HG03439 (cell line): ENCODE measurements around the gene BRD4.

Experiments used
- ATAC-seq: cut with Tn5 transposase; IDR thresholded peaks from one replicate; pipeline ENCODE4 v1.9.1; 2021; ENCODE audit warnings: mild to moderate bottlenecking, moderate library complexity; ENCODE audit not compliant: unreplicated experiment

BRD4 gene

DNA sequence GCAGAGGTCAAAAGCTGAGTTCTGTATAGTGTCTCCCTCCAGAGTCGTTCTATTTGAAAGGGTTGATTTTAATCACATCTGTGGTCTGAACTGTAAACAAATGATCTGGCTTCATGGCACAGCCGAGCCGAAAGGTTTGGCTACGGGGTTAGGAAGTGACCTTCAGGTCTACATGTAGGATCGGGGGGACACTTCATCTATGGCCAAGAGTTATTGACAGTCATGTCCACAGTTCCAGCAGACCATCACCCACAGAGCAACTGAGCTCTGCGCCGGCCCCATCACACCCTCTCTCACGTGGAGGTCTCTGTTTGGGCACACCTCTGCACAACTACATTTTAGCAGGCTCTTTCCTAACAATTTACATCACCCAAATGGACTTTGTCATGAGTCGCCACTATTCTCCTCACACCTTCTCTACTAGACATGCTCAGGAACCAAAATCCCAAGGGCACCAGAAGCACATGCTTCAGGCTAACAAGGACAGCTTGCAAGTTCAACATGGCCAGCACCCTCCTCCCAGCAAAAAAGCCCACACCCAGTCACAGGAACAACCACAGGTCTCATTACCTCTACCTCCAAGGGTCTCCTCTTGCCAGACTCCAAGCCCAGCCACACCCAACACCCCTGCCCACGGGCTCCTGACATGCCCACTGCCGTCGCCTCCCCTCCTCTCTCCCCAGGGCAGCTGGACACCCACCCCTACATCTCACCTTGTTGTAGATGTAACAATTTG is 64.0 kb downstream of the BRD4 start:
- no peak for ATAC-seq

DNA sequence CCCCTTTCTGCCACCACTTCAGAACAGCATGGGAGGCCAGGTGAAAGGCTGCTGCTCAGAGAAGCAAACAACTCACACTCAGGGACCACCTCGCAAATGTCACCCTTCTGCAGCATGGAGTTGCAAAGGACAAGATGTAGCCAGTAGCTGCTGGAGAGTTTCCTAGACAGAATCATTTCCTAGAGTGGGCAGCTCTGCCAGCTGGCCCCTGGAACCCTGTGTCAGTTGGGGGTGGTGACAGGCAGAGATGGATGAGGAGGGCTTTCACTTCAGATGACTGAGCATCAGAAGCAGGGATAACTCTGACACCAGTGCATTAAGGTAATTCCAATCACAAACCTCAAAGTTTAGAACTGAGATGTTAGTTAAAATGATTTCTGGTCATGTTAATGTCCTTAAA is 65.7 kb downstream of the BRD4 start:
- no peak for ATAC-seq

DNA sequence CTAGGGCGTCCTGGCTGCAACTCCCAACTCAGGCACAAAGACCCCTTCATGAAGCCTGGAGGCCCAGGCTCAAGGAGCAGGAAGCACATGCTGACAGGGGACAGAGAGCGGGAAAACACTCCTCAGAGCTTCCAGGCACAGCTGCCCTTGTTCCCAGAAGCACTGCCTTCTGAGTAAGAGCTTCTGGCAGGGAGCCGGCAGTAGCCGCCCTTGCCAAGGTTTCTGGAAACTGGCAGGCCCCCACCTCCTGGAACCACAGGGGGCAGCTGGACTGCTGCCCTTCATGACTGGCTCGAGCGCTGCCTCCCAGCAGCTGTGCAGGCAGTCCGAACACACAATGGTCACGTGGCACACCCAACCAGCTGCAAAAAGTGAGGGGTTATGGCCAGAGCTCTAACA is 66.5 kb downstream of the BRD4 start:
- ATAC-seq, result no peak

DNA sequence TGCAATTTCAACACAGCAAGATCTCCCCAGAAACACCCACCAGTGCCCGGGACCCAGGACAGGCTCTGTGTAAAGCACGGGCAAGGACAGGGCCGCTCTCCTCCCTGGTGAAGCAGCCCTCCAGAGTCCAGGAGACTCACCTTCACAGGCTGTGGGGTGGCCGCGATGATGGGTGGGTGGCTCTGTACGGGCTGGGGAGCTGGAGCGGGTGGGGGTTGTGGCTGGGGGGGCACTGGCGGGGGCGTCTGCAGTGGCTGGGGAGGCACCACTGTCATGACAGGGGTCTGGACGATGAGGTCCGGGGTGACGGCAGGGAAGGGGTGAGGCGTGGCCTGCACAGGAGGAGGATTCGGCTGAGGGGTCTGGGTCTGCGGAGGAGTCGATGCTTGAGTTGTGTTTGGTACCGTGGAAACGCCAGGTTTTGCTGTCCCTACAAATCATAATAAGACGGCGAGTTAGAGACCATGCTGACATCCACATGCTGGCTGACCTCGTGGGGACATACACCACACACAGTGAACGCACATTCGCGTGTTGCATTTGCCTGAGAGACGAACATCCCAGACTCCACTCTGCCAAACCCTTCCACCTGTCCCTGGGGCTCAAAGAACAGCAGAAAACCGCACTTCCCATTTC is 67.0 kb downstream of the BRD4 start:
- no peak for ATAC-seq

DNA sequence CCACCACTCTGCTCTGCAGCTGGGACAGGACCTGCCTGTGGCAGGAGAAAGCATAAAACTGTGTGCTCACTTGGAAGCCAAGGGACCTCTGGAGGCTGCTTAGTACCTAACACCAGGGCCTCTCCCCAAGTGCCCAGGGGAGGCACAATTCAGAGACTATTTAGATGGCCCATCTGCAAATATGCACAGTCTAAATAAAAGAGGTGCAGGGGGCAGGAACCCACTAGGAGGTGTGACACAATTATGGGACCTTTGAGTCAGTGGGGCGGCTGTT is 67.5 kb downstream of the BRD4 start:
- no peak for ATAC-seq

DNA sequence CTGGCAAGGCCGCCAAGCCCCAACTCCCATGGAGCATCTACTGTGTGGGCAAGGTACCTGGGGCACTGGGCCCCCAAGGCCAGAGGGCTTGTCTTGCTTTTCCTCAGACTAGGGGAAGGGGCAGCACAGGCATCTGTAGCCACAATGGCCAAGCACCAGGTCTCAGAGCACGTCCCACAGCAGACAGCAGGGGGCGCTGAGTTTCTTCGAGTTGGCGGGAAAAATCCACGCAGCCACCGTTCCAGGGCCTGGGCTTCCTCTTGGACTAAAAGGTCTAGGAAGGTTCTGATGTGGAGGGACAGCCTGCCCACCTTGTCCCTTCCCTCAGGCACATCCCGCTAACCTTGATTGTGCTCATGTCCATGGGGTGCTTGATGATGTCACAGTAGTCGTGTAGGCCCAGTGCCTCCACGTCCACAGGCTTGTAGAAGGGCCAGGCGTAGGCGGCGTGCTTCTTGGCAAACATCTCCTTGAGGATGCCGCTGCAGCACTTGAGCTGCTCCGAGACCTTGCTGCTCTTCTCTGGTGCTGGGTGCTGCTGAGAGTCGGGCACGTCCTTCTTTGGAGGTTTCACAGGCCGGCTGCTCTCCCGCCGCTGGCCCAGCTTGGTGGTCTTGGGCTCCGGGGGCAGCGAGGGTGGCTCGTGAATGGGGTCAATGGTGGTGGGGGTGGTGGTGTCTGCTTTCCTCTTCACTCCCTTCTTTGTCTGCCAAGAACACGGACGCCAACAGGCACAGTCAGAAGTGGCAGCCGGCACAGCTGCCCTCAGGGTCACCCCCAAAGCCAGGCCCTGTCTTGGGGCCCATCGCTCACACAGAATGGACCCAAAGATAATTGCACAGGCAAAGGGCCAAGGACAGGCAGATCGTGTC is 68.0 kb downstream of the BRD4 start:
- no peak for ATAC-seq

DNA sequence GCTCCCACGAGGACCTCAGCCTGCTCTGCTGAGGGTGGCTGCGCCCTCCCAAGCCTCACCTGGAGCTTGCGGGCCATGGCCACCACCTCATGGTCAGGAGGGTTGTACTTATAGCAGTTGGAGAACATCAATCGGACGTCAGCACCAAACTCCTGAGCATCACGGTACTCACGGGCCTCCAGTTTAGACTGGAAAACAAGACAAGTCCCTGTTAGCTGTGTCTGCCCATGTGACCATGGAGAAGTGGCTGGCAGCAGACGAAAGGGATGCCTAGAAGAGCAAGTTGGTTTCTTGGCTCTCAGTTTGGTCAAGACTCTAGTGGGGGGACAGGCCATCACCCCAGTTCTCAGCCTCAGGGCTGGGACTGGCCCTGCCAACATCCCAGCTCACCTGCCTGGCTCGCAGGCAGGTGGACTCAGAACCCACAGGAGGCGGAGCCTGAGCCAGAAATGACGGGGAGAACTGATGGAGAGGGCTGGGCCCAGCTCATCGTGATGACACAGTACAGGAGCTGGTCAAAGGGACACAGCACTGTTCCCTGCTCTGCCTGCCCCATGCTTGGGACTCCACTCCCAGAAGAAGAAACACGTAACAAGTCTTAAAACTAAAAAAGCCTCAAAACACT is 68.9 kb downstream of the BRD4 start:
- ATAC-seq, result no peak

DNA sequence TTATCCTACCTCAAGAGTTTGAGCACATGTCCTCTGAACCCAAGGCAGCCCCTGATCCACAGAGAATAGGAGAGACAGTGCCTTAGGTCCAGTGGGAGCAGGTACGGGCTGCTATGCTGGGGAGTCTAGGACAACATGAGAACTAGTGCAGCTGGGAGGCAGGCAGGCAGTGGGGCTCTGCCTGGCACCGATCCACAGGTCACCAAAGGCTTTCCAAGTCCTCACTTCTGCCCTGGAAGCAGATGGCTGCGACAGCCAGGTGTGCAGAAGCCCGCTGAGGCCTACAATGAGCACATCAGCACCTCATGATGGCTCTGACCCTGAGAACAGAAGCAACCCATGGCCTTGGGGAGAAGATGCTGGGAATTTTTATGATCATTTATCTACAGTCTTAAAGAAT is 70.3 kb downstream of the BRD4 start:
- no peak for ATAC-seq

DNA sequence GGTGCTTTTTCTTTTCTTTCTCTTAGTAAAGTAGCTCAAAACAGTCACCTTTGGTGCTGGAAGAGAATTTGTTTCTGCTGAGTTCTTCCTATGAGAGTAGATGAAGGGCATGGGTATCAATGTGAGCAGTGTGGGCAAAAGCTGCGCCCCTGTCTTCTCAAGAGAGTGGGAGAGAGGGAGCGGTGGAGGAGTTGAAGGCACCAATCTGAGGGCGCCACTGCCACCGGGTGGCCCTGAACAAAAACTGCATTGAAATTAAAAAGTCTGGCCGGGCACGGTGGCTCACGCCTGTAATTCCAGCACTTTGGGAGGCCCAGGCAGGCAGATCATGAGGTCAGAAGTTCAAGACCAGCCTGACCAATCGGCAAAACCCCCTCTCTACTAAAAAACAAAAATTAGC is 71.4 kb downstream of the BRD4 start:
- no peak for ATAC-seq

DNA sequence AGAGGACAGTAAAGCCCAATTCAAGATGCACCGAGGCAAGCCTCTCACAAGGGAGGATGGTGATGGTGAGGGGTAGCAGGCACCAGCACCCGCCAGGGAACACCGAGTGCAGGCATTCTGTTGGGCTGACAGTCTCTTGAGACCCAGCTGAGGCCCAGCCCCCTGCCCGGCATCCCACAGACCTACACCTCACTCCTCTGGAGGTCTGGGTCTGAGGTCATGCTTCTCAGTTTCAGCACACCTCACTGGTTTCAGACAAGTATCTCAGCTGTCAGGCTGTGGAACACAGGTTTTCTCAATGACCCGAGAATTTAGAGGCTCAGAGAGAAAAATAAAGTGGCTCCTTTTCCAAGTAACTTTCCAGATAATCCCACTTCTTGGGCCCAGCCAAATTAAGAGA is 72.4 kb downstream of the BRD4 start:
- ATAC-seq, result no peak

DNA sequence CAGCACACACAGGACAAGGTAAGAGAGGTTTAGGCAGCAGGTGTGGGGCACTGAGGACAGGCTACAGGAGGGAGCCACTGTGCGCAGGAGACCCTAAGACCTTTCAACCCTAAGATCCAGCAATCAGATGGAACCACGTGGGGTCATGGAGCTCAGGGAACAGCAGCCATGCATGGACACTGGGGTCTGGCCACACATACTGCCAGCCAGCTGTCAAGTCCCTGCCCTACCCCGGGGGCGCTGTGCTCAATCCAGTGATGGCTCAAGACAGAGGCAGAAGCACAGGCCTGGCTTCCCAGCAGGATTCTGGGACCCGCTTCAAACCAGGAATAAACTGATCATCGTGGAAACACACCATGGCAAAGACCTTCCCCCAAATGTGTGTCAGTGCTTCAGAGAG is 74.6 kb downstream of the BRD4 start:
- no peak for ATAC-seq

DNA sequence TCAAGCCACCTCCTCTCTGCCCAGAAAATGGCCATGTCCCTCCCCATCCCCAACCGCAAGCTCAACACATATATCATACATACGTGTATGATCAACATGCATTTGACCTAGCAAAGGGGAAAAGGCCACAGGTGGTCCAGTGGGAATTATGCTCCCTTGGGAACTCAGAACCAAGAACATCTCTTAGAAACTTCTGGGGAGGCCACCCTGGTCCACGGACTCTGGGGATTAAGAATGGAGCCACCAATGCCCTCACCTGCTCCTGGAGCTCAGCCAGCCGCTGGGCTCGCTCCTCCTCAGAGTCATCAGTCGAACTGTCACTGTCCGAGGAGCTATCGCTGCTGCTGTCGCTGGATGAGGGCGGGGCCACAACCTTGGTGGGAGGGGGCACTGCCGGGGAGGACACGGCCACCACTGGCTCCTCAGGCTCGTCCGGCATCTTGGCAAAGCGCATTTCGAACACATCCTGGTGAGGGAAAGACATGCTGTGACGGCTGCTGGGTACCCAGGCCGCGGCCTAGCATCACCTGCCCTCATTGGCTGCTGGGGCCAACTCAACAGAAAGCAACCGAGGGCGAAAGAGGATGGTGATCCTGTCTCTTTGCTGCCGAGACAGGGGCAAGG is 75.5 kb downstream of the BRD4 start:
- ATAC-seq, result no peak

DNA sequence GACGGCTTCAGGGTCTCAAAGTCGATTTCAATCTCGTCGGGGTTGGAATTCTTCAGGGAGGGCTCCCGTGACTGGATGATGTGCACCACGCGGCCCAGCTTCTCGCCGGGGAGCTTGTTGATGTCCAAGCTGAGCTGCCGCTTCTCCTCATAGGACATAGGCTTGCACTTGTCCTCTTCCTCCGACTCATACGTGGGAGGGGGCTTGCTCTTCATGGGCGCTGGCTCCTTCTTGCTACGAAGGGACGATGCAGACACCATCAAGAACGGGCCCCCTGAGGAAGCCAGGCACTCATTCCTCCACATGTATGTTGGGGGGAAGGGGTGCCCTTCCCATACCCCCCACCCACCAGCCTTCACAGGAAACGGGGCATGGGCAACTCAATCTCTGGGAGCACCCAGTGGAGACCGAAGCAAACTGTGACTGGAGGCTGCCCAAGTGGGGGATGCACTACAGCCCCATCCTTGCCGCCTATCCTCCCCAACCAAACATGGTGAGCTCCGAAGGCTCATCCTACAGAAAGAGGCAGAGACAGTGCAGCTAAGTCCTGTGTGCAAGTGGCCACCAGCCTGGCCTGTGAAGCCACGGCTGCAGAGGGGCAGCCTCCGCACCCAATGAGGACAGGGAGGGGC is 76.9 kb downstream of the BRD4 start:
- ATAC-seq, result no peak

DNA sequence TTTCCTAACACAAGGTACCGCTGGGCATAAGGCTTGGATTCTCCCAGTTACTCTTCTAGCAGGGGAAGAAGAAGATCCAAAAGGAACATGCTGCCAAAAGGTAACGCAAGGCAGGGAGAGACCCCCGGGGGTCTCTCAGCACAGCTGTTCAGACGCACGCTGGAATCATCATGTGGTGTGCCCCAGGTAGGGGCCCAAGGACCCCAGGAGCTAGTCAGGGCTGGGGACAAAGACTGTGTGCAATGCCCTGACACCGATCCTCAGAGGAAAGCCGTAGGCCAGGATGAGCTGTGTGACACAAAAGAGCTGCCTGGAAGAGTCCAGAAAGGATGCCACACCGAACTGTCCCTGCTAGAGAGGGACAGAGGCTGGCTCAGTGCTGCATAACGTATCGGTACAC is 77.8 kb downstream of the BRD4 start:
- no peak for ATAC-seq

DNA sequence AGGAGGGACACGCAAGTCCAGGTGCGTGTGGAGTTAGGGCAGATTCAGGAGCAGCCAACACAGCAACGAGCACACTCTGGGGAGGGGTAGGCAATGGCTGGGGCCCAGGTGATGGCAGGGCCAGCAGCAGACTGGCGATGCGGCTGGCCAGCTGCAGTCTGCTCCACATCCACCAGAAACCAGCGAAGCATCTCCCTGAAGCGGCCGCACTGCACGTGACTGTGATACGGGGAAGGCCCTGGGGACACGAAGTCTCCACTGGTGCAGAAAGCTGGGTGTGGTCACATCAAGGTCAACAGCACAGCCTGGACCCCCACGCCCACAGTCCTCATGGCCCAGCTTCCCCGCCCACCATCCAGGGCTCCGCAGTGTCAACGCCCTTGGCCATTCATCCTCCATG is 78.8 kb downstream of the BRD4 start:
- ATAC-seq, result no peak

DNA sequence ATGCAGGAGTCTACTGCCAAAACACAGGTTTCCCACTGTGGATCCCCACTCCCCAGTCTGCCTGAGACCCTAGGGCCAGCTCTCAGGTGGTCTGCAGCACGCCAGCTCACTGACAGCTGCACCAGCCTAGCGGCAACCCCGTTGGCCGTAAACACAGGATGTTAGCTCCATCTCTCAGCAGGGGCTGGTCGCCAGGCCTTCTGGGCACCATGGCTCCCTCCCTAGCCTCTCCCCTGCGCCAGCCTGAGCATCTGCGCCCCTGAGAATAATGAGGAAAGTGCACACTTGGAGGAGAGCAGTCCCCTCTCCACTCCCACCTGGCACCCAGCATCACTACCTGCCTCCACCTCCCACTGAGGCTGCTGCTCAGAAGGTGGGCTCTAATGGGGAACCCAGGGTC is 79.3 kb downstream of the BRD4 start:
- ATAC-seq, result no peak

DNA sequence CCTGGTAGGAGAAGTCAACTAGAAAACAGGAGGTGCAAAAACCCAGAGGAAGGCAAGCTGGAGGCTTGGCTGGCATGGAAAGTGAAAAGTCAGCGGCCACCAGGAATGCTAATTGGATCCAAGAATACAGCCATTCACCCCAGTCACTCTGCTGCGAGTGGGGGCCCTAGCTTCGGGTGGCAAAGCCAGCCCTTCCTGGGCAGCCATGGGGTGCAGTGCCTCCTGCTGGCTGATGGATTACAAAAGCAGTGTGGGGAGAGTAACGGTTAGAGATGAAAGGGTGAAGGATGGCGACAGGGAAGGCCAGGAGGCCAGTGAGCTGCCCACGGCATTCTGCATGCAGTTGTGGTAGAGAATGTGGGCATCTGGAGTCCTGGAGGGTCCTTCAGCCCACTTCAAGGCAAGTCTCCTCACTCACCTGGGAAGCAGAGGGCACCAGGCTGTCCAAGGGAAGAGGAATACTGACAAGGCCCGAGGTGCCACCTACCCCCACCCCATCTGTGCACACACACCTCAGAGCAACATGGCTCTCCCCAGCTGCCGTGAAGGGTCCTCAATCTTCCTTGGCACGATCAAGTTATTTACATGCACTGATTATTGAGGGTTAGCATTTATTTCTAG is 79.8 kb downstream of the BRD4 start:
- ATAC-seq, result no peak

DNA sequence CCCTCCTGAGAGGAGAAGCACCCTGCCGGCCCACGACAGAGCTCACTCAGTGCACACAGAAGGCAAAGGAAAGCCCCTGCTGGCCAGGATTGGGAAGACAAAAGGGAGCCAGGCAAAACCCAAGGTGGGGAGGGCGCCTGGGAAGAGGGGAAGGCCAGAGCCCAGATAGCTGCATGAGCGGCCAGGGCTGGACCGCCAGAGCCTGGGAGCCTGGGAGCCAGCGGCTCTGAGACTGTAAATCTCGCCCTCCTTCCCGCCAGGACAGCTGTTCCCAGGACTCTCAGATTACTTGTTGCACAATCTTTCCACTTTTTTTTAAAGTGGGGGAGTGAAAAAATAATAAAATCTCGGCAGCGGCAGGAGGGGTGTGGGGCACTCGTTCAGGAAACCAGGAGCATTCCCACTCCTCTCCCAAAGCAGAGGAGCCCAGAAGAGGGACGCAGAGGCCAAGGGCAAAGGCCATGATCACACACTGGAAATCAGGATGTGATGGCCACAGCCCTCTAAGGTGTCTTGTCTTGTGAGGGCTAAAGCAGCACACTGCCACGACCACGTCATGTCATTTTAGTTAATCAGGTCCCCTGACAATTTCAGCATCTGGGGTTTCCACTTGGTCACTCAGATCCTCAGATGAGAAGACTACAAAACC is 80.5 kb downstream of the BRD4 start:
- no peak for ATAC-seq

DNA sequence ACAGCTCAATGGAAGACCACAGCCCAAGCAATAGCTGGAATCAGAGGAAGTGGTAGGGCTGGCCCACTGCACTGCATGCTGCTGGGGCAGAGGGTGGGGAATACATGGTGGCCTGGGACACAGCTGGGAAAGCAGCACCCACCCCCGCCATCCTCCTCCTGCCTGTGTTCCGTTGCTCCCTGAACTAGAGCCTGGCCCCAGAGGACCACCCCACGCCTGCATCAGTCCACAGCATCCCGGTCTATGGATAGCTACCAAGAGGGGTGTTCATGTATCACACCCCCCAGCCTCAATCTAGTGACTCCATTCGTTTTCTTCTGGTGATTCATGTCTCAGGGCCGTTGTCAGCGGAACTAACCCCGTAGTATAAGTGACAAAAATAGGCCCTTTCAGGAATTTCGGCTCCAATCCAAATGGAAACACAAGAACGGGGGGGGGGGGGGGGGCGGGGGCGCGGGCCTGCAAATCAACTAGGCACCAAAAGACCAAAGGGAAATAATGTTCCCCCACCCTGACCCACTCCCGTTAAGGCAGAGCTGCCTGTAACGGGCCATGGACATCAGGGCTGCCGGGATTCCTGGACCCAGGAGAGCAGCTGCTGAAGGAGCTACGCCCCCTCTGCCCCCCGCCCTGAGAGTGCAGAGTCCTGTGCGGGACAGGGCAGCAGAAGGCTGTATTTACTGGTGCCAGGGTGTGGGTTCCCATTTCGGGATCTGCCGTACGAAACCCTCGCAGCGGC is 81.2 kb downstream of the BRD4 start:
- ATAC-seq, result no peak
